HG02763 (cell line): ENCODE data around the gene NOTCH4.
A peak's percentile ranks its signal among the peaks of the same experiment; 100 is the strongest.

Source experiments
- ATAC-seq: cut with Tn5 transposase; IDR thresholded peaks from one replicate; pipeline ENCODE4 v1.9.1; 2021; ENCODE audit warnings: mild to moderate bottlenecking, moderate library complexity; ENCODE audit not compliant: unreplicated experiment

Gene NOTCH4

DNA sequence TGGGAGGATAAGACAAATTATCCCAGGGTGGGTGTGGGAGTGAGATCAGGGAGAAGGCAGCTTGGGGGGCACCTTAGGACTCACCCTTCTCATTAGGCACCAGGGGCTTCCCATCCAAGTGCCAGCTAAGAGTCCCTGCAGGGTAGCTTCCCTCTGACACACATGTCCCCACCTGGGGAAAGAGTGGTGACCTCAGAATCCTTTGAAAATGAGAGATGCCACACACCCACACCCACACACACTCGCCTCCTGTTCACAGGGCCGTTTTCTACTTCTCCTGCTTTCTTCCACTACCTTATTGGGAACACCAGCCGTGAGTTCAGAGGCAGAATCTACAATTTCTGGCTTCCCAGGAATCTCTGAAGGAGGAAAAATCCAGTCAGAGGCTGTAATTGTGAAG, 40.8 kb downstream of the NOTCH4 start:
- ATAC-seq: no peak

DNA sequence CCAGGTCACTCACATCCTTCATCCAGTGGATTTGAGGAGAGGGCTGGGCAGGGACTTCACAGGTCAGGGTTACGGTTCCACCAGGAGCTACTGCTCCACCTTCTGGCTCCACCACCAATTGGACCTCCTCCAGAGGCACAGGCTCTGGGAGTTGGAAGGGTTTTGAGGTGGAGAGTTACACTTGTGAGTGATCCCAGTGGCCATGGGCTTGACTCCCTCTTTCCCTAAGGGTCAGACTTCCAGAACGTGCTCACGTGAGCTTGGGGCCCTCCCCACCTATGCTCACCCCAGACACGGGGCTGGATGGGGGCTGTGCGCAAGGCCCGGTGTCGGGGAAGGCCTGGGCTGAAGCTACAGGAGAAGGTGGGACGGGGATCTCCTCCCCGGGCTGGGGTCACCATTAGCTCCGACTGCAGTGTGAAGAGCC, 41.3 kb downstream of the NOTCH4 start:
- ATAC-seq: no peak

DNA sequence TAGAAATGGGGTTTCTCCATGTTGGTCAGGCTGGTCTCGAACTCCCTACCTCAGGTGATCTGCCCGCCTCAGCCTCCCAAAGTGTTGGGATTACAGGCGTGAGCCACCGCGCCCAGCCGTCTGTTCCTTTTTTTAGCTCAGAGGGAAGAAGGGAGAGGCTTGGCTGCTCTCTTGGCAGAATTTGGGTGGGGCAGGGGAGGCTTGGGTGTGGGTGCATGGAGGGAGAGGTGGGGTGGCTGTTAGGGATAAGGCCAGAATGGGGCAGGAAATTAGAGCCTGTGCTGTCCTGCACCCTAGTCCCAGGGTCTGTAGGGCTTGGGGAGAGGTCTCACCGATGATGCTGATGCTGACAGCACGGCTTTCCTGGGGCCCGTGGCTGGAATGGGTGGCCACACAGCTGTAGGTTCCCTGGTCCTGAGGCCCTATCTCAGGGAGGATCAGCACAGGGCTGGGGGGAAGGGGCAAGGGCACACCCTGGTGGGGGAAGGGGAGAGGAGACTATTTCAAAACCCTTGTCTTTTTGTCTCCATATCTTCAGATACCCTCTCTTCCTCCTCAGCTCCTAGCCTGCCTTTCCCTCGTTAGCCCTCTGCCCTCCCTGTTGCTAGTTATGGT, 41.8 kb downstream of the NOTCH4 start:
- ATAC-seq: no peak

DNA sequence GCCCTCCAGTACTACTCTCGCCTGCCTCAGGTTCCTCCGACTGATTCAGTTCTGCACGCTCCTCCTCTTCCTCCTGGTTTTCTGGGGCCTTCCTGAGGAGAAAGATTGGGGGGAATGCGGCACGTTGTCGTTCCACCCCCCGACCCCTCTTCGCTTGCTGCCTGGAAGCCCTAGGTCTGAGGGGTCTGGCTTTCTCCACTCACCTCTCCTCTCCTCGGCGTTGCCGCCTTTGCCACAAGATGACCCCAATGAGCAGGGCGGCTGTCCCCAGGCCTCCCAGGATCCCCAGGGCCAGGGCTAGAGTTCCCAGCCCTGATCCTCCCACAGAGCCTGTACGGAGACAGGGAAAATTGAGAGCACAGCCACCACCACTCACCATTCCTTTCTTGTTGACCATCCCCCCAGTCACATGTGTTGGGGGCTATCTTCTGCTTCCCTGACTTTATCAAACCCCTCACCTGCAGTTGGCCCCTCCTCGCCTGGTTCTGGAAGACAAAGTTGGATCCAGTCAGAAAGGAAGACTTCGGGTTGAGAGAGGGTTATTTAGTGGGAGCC, 42.6 kb downstream of the NOTCH4 start:
- no peak for ATAC-seq

DNA sequence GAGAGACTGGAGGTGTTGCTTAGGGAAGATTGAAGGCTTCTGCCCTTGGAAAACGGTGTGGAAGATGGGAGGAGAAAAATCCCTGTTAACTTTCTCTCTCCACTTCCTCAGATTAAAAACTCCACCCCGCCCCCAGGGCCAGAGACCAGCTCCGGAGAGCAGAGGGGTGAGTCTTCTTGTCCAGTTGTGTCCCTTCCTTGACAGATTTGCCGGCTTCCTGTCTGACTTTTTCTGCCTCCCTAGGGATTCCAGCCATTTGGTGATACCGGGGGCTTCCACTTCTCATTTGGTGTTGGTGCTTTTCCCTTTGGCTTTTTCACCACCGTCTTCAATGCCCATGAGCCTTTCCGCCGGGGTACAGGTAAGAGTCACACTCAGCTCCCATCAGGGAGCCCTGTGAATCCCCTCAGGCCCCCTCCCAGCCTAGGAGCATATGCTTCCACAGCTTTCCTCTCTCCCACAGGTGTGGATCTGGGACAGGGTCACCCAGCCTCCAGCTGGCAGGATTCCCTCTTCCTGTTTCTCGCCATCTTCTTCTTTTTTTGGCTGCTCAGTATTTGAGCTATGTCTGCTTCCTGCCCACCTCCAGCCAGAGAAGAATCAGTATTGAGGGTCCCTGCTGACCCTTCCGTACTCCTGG, 44.0 kb downstream of the NOTCH4 start:
- ATAC-seq: no peak

DNA sequence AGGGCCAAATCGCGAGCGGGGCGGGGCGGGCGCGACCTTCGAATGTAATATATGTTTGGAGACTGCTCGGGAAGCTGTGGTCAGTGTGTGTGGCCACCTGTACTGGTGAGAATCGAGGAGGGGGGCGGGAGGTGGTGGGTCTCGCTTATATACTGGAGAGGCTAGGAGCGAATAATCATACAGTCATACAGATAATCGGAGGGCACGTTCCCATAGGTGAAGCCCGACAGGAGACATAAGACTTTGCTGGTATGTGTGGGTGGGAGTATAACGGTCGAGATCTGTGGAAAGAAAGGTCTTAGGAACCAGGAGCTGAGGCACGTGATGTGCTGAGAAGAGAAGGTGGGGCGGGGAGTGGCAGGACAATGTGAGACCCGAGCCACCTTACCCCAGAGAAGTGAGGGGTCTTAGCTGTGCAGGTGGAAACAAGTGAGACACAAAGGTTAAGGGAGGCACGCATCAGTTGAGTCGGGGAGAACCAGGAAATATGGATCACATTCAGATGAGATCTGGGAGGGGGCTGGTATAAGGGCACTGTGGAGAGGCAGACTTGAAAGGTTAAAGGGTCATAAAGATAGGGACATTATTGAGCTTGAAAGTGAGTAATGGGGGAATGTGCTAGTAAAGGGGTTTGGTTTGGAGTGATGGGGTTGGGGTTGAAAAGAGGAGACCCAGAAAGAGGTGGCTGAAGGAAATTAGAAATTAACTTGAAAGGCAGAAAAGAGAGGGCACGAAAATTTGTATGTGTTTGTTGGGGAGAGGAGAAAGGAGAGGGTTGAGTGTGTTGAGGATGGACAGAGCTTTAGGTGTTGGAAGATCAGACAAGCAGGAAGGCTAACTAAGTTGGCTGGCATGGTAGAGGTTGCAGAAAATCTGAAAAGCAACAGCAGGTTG, 45.1 kb downstream of the NOTCH4 start:
- no peak for ATAC-seq

DNA sequence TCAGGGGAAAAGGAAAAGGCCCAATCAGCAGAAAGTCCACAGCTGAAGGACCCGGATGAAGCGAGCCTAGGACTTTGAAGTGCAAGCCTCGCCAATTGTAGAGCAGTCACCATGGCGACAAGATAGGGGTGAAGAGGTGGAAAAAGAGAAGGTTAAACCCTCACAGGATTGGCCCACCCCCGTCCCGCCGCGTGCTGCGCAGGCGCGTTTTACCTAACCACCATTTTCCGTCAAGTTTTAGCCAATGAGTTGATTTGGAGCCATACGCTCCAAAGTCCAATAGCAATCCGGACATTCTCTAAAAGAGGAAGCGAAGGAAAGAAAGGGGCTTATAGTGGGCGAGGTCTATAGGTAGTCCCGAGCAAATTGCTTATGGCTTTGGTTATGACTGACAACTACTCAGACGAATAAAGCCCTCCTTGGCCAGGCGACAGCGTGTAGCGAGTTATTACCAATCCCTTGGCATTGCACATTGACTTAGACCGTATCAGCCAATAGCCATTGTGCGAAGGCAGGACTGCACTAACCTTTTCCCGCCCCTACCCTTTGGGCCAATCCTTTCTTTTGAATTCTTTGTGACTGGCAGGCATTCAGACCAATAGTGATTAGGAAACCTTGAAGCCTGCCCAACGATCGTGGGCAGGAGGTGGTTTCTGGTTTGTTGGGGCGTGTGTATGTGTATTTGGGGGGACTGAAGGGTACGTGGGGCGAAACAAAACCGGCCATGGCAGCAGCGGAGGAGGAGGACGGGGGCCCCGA, 45.9 kb downstream of the NOTCH4 start, which contains the start of gene RNF5:
Gene RNF5 (plus strand): TSS at position 618 of the 759 bp plus-strand sequence. CDS start 107 bp downstream, at position 725.
- peak; percentile 80 for ATAC-seq

DNA sequence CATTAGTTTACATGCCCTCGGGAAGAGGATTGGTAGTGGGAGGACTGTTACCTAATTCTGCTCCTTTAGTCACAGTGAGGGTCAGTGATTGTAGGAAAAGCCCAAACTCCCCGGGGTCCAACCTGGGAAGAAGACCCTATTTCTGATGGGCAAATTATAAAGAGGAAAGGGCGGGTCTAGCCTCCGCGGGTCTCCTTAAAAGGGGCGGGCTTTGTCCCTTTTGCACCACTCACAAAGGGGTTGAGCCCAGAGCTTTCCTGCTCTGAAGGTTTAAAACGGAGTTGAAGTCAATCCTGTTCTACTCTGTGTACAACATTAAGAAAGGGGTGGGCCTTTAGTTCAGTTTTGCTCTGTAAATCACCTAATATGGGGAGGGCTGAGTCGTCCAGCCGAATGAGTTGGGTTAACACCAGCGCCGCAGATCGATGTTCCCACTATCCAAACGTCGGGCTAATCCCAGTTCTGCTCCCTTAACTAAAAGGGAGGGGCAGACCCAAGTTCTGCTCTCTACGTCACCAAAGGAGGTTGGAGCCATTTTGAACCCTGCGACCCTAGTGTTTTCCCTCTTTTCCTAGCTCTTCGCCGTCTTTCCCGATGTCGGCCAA, 46.6 kb downstream of the NOTCH4 start:
- no peak for ATAC-seq

DNA sequence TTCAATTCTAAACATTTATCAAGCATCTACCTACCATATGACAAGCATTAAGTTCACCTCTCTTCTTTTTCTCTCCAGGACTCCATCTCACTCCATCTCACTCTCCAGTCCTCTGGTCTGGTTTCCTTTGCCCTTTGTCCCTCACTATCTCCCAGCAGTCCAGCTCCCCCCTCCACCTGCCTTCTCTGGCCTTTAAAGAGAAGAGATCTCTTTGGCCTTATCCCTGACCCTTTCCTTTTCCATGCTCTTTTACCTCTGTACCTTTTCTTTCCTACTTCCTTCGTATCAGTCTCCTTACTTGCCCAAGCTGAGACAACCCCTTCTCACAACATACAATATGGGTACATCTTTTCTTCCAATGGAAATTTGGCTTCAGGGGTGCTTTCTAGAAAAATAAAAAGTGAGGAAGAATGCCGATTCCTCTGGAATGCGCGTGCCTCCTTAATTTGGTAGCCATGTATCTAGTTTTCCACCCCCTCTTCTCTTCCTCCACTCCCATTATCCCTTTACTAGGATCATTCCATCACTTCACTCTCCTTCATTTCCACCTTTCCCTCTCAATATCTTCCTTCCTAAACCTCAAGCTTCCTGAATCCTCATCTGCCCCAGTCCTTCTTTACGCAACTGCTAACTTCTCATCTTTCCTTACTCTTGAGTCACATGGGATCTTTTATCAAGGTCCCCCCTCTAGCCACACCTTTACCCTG, 47.2 kb downstream of the NOTCH4 start:
- ATAC-seq: no peak

DNA sequence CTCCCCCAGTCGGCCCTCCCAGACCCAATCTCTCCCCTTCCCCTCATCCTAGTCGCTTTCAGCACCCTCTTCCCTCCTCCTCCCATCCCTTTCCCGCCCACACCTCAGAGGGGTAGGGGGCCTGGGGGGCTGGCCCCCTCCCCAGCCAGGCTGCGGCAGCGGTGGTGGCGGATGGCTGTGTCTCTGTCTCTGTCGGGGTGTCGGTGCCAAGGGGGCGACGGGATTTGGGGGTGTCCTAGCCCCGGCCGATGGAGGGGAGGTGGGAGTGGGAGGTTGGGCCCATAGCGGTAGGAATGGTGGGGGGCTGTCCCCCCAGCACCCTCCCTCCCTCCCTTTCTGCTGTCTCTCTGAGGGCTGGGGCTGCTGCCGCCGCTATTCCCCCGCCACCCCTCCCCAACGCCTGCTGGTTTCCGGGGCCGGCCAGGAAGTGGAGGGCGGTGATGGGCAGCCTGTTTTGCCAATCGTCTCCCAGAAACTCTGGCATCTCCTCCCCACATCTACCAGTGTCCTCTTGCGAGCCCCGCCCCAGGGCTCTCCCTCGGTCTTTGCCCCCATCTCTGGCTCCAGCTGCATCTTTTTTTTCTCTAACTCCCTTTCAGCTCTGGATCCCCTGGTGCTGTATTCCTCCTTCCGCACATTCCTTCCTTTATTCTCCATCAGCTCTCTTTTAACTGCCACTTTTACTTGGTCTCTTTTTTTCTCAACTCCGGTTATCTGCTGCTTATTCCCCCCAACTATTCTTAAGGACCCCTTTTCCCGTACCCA, 48.0 kb downstream of the NOTCH4 start, which contains the start of gene AGPAT1:
Gene AGPAT1 (minus strand): TSS at position 374 of the 765 bp plus-strand sequence. CDS start 4,588 bp downstream, outside the sequence.
- peak; percentile 37 for ATAC-seq

DNA sequence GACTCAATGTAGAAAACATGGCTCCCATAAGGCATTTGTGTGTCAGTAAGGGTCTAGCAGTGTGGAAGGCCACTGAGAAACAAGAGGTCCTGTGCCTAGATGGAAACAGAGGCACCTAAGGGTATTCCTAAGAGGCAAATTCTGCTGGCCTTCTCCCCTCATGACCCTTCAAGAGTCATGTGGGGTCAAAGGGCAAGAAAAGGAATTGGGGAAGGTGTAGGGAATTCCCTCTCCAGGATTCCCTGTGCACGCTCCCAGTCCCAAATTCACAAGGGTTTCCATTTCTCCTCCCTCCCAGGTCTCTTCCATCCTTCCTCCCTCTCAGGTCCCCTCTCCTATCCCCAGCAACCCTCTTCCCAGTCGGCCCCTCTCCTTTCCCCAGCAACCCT, 48.6 kb downstream of the NOTCH4 start:
- ATAC-seq: no peak

DNA sequence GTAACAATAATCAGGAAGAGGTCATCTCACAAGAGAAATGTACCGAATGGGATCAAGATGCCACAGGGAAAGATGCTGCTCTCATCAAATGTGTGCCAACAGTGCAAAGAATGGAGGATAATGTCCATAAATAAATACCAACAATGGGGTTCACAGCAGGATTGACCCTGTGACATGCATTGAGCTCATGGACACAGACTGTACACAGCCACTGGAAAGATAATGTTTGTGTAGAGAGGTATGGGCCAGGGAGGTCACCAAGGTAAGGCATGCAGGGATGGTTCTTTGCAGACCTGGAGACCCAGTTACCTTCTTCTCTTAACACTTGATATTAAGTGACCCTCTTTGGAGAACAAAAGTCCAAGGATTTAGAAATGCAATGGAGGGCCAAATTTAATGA, 49.5 kb downstream of the NOTCH4 start:
- ATAC-seq: no peak

DNA sequence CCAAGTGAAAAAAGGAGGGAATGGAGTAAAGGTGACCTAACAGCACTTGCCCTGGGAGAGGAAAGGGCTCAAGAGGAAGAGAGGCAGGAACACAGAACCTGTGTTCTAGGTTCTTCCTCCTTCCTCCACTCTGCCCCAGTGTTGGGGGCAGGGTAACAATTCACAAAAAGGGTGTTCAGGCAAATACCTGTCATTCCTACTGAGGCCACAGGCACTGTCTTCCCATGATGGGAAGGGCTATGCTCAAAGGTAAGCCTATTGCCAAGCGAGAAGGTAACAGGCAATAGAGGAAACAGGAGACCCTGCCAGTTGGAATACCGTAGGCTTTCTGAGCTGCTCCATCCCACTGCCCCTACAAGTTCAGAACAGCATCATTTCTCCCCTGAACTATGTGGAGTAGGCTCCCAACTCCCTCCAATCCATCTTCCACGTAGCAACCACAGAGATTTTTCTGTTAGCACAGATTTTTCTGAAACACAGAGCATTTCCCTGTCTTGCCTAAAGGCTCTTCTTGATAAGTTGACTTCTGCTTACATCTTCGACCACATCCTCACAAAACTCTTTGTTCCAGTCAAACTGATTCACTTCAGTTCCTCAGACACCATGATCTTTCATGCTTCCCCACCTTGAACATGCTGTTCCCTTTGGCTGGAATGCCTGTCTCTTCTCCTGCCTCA, 50.7 kb downstream of the NOTCH4 start:
- no peak for ATAC-seq

DNA sequence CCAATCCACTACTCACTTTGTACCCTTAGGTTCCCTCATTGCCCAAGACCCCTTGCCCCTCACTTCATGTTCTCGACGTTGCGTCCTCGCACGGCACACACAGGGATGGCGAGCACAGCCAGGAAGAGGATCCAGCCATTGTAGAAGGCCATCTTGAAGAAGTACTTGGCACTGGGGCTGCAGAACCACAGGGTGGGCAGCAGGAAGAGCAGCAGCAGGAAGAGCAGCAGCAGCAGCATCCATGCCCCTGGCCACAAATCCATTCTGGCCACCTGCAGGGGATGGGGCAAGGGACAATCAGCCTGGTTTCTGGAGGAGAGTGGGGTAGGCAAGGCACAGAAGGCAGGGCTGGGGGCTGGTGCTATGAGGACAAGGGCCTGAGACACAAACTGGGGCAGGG, 52.6 kb downstream of the NOTCH4 start:
- no peak for ATAC-seq

DNA sequence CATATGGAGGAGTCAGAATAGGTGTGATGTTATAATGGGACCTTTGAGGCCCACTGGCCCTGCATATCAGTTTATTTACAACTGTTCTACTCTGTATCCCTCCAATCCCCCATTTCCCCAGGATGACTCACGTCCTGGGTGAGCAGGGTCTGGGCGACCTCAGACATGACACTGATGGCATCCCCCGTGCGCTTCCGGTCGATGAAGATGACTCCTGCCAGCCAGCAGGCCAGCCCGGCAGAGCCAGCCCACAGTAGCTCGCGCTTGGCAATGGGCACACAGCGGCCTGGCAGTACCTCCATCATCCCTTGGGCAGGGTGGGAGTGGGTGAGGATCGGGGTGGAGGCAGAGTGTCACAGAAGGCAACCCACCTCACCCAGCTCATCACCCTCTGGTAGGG, 53.6 kb downstream of the NOTCH4 start:
- ATAC-seq: no peak

DNA sequence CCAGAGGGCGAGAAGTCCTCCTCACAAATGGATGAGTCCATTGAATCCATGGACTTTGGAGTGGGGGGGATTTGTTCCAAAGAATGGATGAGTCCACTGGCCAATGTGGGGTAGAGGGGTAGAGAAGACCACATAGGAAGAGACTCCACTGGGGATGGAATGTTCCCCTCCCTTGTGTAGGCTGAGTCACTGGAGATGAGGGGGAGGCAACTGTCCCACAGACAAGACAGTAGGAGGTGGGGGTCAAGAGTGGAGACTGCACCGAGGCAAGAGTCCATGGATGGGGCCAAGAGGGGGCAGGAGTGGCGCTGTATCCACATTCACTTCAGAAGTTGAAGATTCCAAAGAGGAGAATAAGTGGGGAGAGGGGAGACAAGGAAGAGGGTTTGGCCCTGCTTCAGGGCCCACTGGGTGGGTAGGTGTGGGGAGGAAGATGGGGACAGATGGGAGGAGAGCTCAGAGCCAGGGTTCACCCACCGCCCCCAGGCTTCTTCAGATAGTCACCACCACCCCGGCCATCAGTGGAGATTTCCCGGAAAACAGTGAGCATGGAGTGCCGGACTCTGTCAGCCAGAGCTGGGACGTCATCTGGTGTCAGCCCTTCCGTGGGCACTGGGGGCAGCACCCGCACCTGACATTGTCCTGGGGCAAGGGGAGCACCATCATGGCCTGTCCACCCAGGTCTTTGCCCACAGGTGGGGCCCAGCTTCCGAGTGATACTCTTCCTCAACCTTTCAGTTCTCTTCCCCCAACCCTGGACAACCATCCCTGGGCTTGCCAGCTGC, 54.9 kb downstream of the NOTCH4 start:
- no peak for ATAC-seq

DNA sequence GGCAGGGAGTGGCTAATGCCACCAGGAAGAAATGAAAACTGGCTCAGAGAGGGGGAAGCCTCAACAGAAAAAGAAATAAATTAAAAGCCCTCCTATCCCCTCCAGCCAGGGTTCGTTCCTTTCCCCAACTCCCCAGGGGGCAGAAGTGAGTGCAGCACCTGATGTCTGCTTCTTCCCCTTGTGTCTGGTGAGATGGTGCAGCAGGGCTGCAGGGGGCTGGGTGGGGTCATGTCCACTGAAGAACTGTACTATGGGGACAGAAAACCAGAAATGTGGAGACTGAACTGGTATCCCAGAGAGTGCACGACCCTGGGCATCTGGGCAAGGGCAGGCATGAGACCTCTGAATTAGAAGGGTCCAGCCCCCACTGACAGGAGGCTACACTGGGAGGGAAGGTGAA, 55.5 kb downstream of the NOTCH4 start:
- ATAC-seq: no peak
